Glutamatergic neuron (in vitro differentiated cells): ENCODE measurements around the gene TCF12. TPM values are rescaled to one million over a fixed set of nuclear protein-coding genes. Genes with fewer than 3 reads are reported as not detected.
"Not testable (repeated sequence)": the region's sequence is repeated elsewhere in the genome, so short reads cannot be mapped to it uniquely, and the experiment has no call there.

Source experiments
- DNase-seq: peaks from one replicate; pipeline ENCODE4 v3.0.0; 2022
- H3K27ac Mint-ChIP-seq: one replicate; pipeline ENCODE4 v1.8.0; 2020; ENCODE audit warnings: mild to moderate bottlenecking, mixed read lengths, inconsistent platforms; ENCODE audit not compliant: unreplicated experiment
- H3K27me3 Mint-ChIP-seq: one replicate; pipeline ENCODE4 v1.8.0; 2020; ENCODE audit warnings: mild to moderate bottlenecking, moderate library complexity, mixed read lengths, inconsistent platforms; ENCODE audit not compliant: unreplicated experiment
- H3K36me3 Mint-ChIP-seq: one replicate; pipeline ENCODE4 v1.8.0; 2020; ENCODE audit warnings: mild to moderate bottlenecking, mixed read lengths, inconsistent platforms; ENCODE audit not compliant: unreplicated experiment
- H3K4me1 Mint-ChIP-seq: one replicate; pipeline ENCODE4 v1.8.0; 2020; ENCODE audit warnings: mild to moderate bottlenecking, low read depth, mixed read lengths, inconsistent platforms; ENCODE audit not compliant: unreplicated experiment
- H3K4me3 Mint-ChIP-seq: one replicate; pipeline ENCODE4 v1.8.0; 2020; ENCODE audit warnings: mild to moderate bottlenecking, mixed read lengths, inconsistent platforms; ENCODE audit not compliant: unreplicated experiment
- H3K9me3 Mint-ChIP-seq: one replicate; pipeline ENCODE4 v1.8.0; 2020; ENCODE audit warnings: mild to moderate bottlenecking, moderate library complexity, mixed read lengths, inconsistent platforms; ENCODE audit not compliant: unreplicated experiment
- CTCF ChIP-seq: fragments of 200-600 bp; sonication (generic); IDR thresholded peaks from one replicate; pipeline ENCODE4 v1.5.0; 2021; ENCODE audit not compliant: partially characterized antibody, unreplicated experiment
- total RNA-seq: library from RNA; stranded (reverse); fragmentation: NEBNext Ultra II Directional; extraction: Animal tissue kit (Norgen Biotek cat#: 25700); gene quantifications from one replicate; pipeline ENCODE4 v1.2.1, GENCODE V29; 2021; ENCODE audit not compliant: unreplicated experiment

The TCF12 gene
- total RNA-seq, 1 donor from 2014 or later: 140 TPM

DNA sequence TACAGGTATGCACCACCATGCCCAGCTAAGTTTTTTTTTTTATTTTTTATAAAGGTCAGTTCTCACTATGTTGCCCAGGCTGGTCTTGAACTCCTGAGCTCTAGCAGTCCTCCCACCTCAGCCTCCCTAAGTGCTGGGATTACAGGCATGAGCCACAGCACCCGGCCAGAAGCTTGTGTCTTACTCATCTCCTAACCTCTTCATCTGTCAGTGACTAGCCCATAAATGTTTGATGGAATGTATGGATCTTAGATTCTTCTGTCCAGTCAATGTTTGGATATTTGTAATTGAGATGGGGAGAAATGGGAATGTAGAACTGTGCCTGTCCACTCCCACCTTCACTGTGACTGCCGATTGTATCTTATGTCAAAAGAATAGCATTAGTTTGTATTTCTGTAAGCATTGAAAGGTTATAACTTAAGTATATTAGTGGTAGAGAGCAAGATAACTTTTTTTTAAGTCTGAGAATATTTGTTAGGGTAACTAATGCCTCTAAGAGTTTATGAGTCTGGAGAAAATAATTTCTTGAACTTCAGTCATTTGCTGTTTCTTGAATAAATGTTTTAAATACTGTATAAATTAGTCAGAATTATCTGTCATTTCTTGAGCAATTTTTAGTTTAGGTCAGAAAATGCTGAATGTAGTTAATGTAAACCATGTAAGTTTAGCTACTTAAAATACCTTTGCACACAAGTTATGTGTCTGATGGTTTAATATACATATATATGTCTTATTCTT, 242.5 kb downstream of the TCF12 start:
- Mint-ChIP-seq H3K4me3 (no peak overlapping the region), H3K4me1 (peaks cover 3% of the 10 kb centered on the region), H3K27ac (no peak overlapping the region), H3K27me3 (peaks cover 5% of the 10 kb centered on the region), H3K36me3 (no peaks in the 10 kb centered on the region), H3K9me3 (peaks cover 3% of the 10 kb centered on the region)
- DNase-seq: no peak
- no peak for TF ChIP-seq CTCF

DNA sequence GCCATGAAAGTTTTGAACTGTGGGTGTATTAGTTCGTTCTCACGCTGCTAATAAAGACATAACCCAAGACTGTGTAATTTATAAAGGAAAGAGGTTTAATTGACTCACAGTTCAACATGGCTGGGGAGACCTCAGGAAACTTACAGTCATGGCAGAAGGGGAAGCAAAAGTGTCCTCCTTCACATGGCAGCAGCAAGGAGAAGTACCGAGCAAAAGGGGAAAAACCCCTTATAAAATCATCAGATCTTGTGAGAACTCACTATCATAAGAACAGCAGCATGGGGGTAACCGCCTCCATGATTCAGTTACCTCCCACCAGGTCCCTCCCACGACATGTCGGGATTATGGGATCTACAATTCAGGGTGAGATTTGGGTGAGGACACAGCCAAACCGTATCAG, 245.8 kb downstream of the TCF12 start:
- not testable (repeated sequence) for H3K36me3 Mint-ChIP-seq, H3K27ac Mint-ChIP-seq, H3K9me3 Mint-ChIP-seq, H3K27me3 Mint-ChIP-seq, DNase-seq, H3K4me1 Mint-ChIP-seq, H3K4me3 Mint-ChIP-seq

DNA sequence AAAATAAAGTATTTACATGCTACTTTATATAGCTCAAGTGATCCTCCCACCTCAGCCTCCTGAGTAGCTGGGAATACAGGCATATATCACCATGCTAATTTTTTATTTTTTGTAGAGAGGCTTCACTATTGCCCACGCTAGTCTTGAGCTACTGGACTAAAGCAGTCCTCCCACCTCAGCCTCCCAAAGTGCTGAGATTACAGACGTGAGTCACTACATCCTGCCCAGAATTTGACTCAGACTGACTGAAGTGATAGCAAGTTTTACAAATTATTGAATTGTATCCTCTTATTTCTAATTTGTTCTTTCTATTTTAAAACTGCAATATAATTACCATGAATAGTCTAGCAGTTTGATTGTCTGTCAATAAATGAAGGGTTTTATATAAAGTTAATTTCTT, 247.5 kb downstream of the TCF12 start:
- TF ChIP-seq CTCF: no peak
- Mint-ChIP-seq H3K27ac (no peak overlapping the region), H3K4me3 (no peak overlapping the region), H3K4me1 (no peaks in the 10 kb centered on the region), H3K9me3 (no peaks in the 10 kb centered on the region), H3K27me3 (peaks cover 5% of the 10 kb centered on the region), H3K36me3 (no peaks in the 10 kb centered on the region)
- DNase-seq: no peak

DNA sequence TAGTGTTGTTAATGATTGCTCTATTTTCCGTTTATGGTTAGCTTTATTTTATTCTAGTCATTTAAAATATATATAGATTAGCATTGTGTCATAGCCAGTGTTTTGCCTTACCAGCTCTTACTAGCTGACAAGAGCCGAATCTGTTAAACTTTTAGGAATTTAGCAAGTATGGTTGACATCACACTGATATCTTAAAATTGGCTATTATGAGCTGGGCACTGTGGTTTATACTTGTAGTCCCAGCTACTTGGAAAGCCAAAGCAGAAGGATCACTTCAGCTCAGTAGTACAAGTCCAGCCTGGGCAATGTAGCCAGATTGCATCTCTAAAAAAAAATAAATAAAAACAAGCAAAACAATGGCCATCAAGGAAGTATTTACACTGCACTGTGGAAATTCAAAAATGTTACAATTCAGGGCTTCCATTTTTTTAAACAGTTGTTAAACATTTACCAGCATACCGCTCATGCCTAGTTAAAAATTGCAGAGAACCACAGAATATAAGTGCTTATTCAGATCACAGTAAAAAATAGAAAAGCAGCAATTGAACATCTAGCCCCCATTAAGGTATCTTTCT, 249.5 kb downstream of the TCF12 start:
- H3K27me3 Mint-ChIP-seq: peaks cover 5% of the 10 kb centered on the region
- H3K36me3 Mint-ChIP-seq: no peaks in the 10 kb centered on the region
- peaks cover 3% of the 10 kb centered on the region for H3K4me1 Mint-ChIP-seq
- no peak for TF ChIP-seq CTCF
- no peak for DNase-seq
- H3K4me3 Mint-ChIP-seq: no peak overlapping the region
- no peaks in the 10 kb centered on the region for H3K9me3 Mint-ChIP-seq
- H3K27ac Mint-ChIP-seq: no peak overlapping the region

DNA sequence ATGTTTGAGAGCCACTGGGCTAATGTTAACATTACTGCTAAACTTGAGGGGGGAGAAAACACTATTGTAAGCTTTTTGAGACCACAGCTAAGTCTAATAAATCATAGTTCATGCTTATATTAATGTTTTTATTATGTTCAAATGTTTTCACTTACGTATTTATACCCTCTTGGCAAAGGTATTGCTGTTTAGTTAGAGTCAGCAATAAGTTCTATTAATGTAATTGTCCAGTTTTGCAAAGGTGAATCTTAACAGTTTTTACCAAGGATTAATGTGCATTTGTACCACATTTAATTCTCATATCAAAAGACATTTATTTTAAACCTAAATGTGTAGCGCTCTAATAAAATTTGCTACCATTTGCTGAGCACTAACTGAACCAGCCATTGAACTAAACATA, 251.2 kb downstream of the TCF12 start:
- H3K27ac Mint-ChIP-seq: no peak overlapping the region

More for the DNA sequence above, 251.2 kb downstream of the TCF12 start:
- Mint-ChIP-seq H3K36me3 (no peaks in the 10 kb centered on the region), H3K4me3 (no peak overlapping the region), H3K27me3 (peaks cover 4% of the 10 kb centered on the region), H3K9me3 (no peaks in the 10 kb centered on the region), H3K4me1 (peaks cover 3% of the 10 kb centered on the region)
- DNase-seq: no peak
- TF ChIP-seq CTCF: no peak
